Kidney capillary endothelial cell (primary cell): ENCODE results near the gene PCSK7.

Experiments
- DNase-seq: peaks from one replicate; pipeline ENCODE4 v3.0.0-alpha.2; 2018; ENCODE audit warnings: low spot score

Gene PCSK7

GRCh38 chr11:117199053-117199915, 32.6 kb downstream of the PCSK7 start, which contains the start of gene TAGLN:
TSS of gene TAGLN (plus strand) at chr11:117199370. CDS start at chr11:117203014, 3,644 bp downstream.
- DNase-seq: peak; percentile 81

GRCh38 chr11:117198613-117199012, 33.3 kb downstream of the PCSK7 start:
- DNase-seq: no peak

GRCh38 chr11:117197516-117198456, 34.1 kb downstream of the PCSK7 start:
- no peak for DNase-seq

DNA sequence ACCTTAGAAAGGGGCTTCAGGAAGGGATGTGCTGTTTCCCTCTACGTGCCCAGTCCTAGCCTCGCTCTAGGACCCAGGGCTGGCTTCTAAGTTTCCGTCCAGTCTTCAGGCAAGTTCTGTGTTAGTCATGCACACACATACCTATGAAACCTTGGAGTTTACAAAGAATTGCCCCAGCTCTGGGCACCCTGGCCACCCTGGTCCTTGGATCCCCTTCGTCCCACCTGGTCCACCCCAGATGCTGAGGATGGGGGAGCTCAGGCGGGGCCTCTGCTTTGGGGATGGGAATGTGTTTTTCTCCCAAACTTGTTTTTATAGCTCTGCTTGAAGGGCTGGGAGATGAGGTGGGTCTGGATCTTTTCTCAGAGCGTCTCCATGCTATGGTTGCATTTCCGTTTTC, 34.9 kb downstream of the PCSK7 start:
- DNase-seq: no peak

- no peak for DNase-seq
Observed at GRCh38 chr11:117195761-117196160, 36.1 kb downstream of the PCSK7 start.

DNA sequence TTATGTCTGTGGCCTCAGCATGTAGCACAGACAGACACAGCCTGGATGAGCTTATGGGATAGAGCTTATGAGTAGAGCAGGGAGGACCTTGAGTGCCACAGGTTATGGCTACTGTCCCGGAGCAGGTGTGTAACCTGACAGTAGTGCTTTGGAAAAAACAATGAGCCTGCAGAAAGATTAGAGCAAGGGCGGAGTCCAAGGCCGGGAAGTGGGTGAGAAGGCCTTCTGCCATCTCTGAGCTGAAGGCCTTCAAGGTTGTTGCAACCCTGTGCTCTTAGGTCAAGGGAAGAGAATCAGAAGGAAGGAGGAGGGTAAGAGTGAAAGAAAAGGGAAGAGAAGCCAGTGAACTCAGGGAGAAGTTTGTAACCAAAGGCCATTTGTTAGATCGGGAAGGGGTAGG, 36.6 kb downstream of the PCSK7 start:
- no peak for DNase-seq

DNA sequence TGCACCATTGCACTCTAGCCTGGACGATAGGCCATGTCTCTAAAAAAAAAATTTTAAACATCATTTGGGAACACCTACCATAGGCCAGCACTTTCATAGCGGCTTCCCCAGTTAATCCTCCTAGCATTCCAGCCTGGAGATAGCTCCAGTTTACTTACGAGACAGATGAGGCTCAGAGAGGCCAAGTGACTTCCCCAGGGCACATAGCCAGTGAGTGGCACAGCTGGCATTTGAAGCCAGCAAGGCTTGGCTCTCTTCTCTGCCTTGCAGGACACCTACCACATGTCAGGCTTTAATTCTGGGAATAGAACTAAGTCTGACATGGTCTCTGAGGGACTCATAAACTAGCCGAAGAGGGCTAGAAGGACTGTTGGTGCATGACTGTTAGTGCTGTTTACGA, 37.6 kb downstream of the PCSK7 start:
- no peak for DNase-seq

DNA sequence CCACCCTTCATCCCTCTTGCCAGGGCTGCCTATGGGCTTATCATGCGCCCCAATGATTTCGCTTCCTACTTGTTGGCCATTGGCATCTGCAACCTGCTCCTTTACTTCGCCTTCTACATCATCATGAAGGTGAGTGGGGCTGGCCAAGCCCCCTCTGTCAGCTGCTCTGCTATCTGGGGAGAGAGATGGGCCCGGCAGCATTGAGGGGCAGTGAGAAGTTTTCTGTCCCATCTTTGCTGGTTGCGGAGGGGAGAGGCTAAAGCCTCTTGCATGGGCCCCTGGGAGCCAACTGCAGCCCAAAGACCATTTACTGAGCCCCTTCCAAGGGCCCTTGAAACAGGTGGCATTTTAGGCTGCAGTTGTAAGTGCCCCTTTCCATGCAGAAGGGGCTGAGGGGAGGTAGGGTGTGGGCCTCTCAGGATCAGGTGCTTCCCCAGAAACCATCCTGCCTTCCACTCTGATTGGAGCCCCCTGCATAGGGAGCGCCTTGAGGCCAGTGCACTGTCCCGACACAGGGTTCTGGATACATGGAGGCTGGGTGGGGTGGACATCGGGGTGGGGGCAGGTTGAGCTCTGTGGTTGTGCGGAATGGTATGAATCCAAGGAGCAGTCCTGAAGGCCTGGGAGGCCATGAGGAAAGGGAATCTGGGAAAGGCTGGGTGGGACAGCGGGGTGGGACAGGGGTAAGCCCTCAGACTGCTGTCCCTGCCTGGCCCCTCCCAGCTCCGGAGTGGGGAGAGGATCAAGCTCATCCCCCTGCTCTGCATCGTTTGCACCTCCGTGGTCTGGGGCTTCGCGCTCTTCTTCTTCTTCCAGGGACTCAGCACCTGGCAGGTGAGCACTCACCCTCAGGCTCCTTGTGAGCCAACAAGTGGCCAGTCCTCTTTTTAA, 38.5 kb downstream of the PCSK7 start:
- DNase-seq: no peak

GRCh38 chr11:117192401-117192875, 39.4 kb downstream of the PCSK7 start:
- no peak for DNase-seq

- DNase-seq: no peak
Observed at GRCh38 chr11:117191680-117192400, 40.0 kb downstream of the PCSK7 start.

DNA sequence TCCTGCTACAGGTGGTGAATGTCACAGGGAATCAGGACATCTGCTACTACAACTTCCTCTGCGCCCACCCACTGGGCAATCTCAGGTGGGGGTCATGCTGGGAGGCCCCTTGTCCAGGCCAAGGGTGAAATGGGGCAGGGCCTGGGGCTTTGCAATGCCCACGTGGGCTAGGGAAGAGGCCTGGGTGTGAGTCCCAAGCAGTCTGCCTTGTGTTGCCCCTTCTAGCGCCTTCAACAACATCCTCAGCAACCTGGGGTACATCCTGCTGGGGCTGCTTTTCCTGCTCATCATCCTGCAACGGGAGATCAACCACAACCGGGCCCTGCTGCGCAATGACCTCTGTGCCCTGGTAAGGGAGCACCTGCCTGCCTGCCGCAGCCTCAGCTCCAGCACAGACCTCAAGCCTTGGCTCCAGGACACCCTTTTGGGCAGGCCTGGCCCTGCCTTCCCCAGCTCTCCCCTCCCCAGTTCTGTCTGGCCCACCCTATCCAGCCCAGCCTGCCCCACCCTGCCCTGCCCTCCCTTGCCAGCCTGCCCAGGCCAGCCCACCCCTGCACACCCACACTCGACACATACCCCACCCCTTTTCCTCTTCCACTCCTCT, 41.8 kb downstream of the PCSK7 start:
- no peak for DNase-seq

DNA sequence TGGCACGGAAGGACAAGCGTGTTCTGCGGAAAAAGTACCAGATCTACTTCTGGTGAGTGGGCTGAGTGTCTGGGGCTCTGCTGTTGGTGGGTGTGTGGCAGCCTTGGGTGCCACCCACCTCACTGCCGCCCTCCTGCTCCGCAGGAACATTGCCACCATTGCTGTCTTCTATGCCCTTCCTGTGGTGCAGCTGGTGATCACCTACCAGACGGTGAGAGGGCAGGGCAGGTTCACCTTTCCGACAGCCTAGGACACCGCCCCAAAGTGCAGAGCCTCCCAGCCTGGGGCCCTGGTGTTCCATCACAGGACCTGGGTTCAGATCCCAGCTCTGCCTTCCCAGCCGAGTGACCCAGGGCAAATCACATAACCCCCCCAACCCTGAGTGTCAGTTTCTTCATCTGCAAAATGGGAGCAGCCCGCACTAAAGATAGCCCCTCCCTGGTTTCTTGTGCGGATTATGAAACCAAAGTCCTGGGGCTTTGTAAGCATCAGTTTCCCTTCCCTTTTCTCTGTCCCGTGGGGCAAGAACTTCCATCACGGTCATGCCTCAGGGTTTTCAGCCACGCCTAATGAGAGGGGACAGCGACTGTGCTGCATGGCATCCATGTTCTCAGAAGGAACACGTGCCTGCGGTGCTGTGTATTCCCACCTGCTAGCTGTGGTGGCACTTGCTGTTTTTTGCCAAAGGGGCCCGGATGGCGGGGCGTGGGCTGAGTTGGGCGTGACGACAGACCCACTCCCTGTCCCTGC, 42.5 kb downstream of the PCSK7 start:
- no peak for DNase-seq

GRCh38 chr11:117188620-117189081, 43.2 kb downstream of the PCSK7 start:
- DNase-seq: no peak

DNA sequence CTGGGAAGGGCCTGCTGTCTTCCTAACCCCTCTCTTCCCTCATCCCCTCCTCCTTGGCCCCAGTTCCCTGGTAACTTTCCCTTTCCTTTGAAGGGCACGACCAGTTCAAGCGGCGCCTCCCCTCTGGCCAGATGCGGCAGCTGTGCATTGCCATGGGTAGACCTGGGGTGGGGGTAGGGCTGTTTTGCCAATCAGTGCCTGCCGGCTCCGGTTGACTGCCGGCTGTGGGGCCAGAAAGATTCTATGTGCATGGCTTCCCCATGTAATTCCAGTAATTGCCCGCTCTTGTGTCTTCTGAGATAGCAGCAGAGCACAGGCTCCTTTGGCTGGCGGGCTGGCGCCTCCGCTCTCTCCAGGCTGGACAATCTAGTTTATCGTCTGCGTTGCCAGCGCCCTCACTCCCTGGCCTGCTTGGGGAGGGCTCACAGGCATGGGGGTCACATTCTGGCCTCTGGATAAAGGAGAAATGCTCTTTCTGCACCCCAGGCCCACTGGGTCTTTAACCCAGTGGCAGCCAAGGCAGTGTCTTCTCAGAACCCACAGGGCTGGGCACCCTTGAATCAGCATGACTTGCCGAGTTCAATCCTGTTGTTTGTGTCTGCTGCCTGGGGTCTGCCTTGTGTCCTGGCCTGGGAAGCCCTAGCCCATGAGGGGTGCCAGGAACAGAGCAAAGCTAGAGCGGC, 43.9 kb downstream of the PCSK7 start:
- DNase-seq: no peak

- no peak for DNase-seq
Observed at GRCh38 chr11:117187428-117187798, 44.5 kb downstream of the PCSK7 start.

DNA sequence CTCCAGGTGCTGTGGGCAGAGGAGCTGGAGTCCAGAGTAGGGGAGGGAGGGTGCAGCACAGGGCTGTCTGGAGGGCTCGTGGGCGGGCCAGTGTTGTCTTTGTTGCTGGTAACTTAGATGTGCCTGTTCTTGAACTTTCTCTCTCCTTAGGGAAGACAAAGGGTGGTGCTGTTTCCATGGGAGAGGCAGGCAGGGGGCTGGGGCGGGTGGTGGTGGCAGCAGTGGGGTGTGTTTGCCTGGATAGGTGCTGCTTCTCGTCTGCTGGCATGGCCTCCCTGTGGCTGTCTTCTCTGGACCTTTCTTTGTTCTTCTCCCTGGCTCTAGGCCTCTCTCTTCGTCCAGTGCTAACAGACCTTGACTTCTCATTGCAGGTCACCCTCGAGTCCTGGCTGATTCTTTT, 44.9 kb downstream of the PCSK7 start:
- no peak for DNase-seq

DNA sequence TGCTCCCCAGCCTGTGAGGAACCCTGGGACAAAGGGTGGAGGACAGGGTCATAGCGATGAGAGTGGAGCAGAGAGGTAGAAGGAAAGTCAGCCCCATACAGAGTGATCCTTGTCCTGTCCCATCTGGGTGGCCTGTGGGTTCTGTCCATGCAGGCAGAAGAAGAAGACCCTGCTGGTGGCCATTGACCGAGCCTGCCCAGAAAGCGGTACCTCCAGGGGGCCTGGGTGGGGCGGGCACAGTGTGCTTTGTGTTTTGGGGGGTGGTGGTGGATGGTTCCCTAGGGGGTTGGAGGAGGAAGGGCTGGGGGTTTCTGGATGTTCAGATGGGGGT, 45.5 kb downstream of the PCSK7 start:
- no peak for DNase-seq

GRCh38 chr11:117185736-117186430, 46.0 kb downstream of the PCSK7 start:
- DNase-seq: no peak
